ENCODE measurements around the gene PFN4.
"Not testable (repeated sequence)": the region's sequence is repeated elsewhere in the genome, so short reads cannot be mapped to it uniquely, and the experiment has no call there.

PFN4 gene, protein sequence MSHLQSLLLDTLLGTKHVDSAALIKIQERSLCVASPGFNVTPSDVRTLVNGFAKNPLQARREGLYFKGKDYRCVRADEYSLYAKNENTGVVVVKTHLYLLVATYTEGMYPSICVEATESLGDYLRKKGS

DNA sequence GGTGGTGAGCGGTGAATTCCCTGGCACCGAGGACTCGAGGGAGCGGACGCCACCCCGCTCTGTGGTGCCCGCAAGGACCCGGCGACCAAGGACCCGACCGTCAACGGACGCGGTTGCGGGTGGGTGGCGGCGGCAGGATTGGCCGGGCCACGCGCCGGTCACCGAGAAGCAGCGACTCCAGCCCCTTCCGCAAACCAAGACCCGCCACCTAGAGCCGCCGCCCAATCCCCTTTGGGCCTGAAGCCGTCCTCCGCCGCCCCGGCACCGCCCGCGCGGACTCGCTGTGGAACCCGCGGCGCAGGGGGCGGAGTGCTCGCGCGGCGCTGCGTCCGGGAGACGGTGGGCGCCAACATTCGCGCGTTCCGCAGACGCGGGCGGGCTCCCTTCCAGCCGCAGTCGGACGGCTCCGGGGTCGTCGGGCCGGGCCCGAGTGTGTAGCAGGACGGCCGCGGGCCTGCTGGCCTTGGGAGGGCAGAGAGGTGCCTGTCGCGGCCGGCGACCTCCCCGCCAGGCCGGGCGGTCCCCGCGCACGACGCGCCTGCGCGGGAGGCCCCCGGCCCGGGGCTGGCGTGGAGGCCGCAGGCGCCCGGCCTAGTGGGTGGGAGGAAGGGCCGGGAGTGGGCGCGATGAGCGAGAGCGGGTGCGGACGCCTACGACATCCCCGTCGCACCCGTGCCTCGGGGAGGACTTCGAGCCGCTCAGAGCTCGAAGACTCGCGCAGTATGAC lies at the start of gene PFN4, which contains the start of gene FAM228B:
PFN4 (minus strand) TSS at position 140 of the 727 bp plus-strand sequence. CDS start 799 bp downstream, outside the sequence.
FAM228B (plus strand) TSS at position 275 of the 727 bp plus-strand sequence. CDS start 893 bp downstream, outside the sequence.
- peak; percentile 81 for DNase-seq

DNA sequence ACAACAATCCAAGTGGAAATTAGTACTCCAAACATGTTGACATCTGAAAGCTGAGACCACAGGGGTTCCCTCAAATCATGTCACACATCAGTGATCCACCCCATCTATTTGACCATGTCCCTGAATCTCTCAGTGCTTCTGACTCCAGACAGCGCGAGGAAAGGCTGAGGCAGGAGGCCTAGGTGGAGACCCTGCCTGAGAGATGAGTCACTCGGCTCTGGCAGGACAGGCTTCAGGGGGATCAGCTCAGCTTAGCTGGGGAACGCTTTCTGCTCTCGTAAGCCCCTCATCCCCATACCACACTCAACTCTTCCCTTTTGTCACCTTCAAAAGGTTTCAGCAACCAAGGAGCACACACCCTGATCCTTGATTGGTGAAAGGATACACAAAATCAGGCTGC lies 45.9 kb upstream of the PFN4 start:
- DNase-seq = no peak

DNA sequence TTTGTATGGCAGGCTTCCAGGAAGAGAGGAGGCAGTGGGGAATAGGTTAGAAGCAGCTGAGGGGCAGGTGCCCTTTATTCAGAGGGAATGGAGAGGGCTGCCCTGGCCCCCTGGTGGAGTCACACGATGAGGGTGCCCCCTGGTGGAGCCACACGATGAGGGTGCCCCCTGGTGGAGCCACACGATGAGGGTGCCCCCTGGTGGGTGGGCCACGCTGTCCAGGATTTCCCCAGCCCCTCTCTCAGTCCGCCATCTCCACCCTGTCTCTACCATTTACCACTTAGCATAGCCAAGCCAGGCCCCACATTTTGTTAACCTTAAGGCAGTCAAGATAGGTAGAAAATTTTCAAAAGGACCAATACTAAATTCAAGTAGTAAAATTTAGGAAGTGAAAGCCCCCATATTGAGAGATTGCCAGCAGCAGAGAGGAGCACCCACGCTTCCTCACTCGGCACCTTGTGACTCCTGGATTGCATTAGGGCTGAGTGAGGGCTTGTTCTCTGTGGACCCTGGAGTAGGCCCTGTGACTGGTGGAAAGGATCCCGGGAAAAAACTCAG lies 41.4 kb upstream of the PFN4 start:
- DNase-seq = no peak

DNA sequence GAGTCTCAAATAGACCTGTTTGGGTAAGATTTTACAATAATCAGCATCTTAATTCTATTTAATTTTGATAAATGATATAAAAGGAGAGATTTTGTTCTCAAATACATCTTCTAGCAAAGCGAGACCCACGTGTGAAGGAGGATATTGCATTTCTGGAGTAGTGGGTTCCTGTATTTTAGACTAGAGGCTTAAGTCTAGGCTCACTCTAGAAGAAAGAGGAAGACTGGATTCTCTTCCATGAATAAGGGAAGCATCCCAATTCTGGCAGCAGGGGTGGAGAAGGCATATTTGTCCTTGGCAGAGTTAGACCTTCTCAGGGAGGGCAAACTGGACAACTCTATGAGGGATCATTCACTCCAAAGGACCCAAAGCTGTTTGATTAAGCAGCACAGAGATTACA lies 40.5 kb upstream of the PFN4 start:
- DNase-seq = no peak

DNA sequence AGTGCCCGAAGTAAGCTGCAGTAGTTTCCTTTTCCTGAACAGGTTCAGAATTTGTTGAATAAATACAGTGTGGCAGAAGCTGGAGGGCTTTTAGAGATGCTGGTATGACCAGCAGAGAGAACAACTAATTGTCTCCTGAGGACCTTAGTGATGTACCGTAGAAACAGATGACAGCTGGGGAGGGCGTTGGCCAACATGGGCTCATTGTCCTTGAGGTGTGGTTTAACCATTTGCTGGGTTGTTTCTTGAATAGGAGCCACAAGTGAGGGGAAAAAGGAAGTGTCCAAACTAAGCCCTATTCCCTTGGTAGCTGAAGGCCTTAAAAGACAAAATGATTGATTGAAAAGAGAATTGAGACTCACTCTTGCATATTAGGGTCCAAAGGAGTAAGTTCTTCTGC lies 40.1 kb upstream of the PFN4 start:
- DNase-seq = no peak

DNA sequence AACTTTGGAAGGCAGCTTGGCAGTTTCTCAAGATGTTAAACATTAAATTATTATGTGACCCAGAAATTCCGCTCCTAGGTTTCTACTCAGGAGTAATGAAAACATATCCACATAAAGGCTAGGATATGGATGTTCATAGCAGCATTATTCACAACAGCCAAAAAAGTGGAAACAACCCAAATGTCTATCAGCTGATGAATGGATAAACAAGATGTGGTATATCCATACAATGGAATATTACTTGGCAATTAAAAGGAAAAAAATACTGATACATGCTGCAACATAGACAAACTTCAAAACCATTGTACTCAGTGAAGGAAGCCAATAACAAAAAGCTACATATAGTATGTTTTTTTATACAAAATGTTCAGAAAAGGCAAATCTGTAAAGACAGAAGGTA lies 39.4 kb upstream of the PFN4 start:
- DNase-seq = no peak

DNA sequence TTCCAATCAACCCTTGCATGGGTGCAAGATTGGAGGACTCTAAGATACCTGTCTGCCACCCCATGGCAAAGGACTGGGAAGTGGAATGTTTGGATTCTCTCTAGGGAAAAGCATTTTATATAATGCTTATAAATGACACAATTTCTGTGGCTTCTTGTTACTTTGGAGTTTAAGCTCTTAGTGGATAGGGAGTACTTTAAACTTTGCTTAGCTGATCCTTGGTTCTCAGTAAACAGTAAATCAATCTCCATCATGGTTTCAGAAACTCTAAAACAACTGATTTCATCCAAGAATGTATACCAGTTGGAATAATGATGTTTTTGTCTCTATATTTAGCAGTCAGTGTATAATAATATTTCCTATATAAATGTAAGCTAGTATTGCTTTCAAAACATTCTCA lies 37.6 kb upstream of the PFN4 start:
- no peak for DNase-seq

DNA sequence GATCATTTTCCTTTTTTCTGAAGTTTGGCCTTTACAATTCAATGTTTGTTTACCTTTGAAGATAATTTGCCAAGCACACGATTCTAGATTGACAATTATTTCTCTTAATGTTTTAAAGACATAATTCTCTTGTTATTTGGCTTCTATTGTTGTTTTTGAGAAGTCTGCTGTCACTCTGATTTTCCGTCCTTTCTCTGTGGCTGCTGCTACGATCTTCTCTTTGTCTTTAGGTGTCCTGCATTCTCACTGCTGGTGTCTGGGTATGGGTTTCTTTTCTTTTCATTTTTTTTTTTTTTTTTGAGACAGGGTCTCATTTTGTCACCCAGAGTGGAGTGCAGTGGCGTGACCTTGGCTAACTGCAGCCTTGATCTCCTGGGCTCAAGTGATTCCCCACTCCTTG lies 36.6 kb upstream of the PFN4 start:
- DNase-seq = no peak

DNA sequence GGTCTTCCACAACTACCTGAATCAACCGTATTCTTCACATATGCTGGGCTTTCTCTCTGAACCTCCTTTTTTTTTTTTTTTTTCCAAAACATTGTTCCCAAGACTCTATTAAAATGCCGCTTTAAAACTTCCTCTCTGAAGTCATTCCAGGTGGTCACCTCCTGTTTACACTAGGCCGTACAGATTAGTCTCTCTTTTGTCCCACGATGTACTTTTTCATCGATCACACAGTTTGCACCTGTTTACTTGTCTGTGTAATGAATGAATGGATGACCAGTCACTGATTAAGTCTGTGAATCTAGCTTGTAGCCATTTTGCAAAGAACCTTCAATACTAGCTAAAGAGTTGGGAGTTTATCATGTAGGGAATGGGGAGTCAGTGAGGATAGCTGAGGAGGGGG lies 35.0 kb upstream of the PFN4 start:
- DNase-seq = no peak

DNA sequence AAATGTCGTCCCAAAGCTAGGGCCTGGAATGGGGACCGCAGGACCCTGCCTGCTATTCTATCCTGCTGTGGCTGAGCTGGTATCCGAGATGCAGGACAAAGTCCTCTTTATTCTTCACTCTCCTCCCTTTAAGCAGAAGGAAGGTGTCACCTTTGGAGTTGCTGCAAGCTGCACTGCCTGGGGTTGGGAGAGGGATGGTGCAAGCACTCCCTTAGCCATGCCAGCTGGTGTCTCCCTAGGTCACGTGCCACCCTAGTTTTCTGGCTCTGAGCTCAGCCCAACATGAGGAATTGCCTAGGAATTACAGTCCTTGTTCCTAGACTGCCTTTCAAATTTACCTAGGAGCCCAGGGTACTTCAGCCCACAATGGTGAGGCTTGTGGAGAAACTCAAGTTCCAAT lies 30.3 kb upstream of the PFN4 start:
- no peak for DNase-seq

DNA sequence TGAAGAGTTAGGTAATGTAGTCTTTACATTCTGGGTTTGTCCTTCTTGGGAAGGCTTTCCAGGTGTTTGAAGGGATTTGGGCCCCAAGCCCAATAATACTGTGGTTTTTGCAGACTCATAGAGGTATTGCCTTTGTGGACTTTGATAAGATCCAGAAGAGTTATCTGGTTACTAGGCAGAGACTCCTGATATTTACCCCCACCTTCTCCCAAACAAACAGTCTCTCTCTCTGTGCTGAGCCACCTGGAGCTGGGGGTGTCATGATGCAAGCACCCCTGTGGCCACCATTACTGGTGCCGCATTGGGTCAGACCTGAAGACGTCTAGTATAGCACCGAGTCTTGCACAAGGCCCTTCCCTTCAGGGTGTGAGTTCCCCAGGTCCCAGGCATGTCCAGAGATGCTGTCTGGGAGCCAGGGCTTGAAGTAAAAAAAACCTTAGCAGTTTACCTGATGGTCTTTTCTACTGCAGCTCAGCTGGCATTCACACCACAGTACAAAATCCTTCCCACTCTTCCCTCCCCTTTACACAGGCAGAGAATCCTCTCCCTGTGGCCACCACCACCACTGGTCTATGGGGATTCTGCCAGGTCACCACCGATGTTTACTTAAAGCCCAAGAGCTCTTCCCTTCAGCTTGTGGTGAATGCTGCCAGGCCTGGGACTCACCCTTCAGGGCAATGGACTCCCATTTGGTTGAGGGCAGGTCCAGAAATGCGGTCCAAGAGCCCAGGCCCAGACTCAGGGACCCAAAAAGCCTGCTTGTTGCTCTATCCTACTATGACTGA lies 29.5 kb upstream of the PFN4 start:
- no peak for DNase-seq

DNA sequence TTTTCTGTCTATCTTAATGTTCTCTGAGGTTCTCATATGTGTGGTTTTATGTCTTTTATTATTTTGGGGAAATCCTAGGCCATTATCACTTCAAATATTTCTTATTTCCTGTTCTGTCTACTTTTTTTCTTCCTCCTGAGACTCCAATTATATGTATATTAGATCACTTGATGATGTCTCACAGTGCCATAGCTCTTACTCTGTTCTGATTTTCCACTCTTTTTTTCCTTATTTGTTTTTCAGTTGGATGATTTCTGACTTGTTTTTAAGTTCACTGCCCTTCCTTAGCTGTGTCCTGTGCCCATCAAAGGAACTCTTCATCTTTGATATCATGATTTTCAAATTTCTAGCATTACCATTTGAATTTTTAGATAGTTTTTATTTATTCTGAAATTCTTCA lies 24.2 kb upstream of the PFN4 start:
- DNase-seq = no peak

DNA sequence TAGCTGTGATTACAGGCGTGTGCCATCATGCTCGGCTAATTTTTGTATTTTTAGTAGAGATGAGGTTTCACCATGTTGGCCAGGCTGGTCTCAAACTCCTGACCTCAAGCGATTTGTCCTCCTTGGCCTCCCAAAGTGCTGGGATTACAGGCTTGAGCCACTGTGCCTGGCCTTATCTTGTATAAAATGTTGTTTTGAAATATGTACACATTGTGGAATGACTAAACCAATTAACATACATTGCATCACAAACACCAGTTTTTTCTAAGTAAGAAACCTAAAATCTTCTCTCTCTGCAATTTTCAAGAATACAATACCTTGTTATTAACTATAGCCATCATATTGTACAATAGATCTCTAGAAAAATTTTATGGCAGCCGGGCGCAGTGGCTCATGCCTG lies 17.2 kb upstream of the PFN4 start:
- DNase-seq = not testable (repeated sequence)

DNA sequence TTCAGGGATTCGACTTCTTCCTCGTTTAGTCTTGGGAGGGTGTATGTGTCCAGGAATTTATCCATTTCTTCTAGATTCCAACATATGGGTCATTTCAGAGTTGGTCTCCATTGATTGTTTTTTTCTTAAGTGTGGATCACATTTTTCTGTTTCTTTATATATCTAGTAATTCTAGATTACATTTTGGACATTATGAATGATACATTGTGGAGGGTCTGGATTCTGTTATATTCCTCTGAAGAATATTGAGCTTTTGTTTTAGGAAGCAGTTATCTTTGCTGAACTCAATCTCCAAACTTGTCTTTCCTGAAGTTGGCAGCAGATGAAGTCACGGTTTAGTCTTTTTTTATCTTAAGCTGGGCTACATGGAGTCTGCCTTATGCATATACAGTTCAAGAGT lies 9.4 kb upstream of the PFN4 start:
- DNase-seq = no peak

DNA sequence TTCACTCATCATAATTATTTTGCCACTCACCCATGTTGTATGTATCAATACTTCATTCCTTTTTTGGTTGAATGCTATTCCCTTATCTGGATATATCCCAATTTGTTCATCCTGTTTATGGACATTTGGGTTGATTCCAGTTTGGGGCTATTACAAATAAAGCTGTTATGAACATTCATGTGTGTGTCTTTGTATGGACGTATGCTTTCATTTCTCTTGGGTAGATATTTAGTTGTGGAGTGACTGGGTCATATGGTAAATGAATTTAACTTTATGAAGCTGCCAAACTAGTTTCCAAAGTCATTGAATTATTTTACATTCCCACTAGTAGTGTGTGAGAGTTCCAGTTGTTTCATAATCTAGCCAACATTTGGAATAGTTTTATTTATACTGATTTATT lies 2.8 kb upstream of the PFN4 start:
- DNase-seq = no peak

DNA sequence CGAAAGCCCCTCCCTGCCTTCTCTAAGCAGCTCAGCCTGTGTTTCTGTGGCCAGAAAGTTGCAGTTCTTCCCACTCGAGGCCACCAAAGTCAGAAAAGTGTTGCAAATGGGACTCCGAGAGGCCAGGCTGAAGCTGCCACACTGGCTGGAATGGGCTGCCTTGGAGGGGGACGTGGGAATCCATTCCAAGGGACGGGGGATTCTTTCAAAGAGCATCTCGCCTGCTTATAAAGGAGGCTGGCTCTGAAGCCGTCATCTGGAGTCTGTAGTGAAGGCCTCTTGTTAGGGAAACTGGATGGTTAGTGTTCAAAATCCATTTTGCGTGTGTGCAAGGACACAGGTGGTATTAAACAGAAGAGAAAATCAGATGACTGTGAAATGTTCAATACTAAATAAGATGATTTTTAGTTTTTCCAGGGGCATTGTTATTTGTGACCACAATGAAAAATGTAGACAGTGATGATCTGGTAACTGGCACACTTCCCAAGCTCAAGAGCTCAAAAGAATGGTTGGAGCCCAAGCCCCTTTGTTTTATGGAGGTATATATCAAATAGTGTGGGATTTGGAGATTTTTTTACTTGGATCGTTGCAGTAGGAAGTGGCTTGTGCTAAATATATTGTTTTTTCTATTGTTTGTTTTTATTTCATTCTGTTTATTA lies 917 bp upstream of the PFN4 start:
- DNase-seq = no peak

DNA sequence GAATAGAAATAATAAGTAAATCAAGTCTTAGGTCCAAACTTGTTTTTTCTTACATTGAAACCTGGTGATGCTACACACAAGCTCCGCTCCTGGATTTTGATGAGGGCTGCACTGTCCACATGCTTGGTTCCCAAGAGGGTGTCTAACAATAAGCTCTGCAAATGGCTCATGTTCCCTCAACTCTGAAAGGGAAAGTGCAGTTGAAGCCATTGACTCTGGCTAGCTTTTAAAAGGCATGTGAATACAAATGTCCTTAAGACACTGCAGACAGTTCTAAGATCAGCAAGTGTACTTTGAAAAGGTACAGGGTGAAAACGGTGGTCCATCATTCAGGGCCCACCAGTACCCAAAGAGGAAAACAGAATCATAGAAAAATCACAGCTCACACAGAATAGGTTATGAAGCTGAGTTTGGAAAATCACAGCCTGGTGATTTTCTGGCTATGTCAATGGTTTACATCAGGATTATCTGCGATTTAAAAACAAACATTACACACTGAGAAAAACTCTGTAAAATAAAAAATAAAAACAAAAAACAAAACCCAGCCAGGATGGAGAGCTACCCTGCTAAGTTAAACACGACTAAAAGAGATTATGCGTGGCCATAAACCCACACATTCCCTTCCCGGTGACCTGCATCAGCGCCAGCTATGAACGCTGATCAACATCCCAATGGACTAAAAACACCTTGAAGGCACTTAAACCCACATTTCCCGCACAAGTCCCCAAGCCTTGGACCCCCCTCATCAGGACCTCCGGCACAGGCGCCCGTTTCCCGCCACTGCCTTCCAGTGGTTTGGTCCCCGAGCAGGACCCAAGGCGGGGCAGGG lies 554 bp downstream of the PFN4 start:
- no peak for DNase-seq

DNA sequence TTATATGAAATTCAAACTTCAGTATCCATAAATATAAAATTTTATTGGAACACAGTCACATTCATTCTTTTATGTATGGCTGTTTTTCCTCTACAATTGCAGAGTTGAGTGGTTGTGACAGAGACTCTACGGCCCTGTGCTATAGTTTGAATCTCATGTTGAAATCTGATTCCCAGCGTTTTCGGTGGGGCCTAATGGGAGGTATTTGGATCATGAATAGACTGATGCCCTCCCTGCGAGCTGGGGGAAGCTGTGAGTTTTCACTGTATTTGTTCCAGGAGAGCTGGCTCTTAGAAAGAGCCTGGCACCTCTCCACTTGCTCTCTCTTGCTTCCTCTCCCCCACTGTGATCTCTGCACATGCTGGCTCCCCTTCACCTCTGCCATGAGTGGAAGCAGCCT lies 1.7 kb downstream of the PFN4 start:
- no peak for DNase-seq

DNA sequence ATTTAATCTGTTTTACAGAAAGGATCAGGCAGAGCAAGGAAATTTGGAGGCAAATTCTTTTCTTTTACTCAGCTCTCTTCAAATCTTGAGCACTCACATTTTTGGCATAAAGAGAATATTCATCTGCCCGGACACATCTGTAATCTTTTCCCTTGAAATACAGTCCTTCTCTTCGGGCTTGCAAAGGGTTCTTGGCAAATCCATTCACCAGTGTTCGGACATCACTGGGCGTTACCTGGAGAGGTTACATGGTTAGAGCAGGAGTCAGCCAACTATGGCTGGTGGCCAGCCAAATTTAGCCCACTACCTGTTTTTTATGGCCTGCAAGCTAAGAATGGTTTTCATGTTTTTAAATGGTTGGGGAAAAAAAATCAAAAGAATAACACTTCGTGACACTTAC lies 2.1 kb downstream of the PFN4 start:
- DNase-seq = no peak

DNA sequence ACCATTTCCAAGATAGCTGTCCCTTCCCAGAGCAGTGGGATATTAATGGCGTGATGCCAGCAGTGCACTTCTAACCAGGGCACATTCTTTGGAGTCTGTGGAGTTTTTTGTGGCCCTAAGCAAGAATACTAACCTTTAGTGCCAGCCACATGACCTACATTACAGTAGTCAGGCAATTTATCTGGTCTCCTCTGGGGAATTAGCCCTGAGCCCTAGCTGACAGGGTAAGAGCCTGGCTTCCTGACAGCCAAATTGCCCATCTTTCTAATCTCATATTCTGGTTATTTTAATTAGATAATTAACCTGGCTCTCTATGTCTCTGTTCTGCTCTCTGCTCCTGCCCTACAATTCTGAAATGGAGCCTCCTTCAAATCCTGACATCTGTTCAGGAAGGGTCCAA lies 5.2 kb downstream of the PFN4 start:
- no peak for DNase-seq

DNA sequence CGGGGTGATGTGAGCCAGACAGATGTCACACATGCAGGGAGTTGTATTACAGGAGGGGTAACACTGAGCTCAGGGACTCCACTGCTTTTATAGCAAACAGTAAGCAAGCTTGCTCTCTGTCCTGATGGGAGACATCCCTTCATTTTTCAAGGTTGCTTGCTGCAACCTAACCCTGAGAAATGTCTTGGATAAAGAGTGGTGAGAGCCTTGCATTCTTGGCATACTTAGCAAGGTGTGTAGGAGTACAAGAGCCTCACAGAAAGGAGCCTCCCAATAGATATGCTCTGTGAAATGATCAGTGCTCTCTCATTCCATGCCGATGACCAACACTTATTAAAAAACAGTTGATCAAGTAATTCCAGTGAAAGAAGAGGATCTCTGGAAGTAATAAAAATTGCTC lies 8.1 kb downstream of the PFN4 start:
- DNase-seq = no peak

DNA sequence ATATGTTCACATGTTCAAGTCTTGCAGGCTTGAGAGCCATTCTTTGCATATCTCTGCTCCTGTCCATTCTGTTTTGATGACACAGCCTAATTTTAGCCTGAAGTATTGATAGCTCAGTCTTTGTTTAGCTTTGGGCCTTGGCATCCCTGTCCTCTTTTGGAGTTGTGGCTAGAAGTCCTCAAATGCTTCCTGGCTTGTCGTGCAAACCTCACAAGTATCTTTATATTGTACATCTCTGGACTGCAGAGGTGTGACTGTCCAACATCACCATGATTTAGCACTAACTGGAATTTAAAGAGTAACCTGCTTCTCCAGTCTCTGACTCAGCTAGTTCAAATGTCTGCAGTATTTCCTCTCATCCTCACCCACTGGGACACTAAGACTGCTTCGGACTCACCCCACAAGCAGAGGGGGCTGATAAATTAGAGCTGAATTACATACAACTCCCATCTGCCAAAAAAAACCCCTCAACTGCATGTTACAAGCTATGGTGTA lies 11.7 kb downstream of the PFN4 start:
- no peak for DNase-seq
